KOPT-K1 (cell line): ENCODE measurements around the gene SLC39A9.

ENCODE experiments used
- H3K27ac ChIP-seq: fragments of 200-600 bp; sonication (generic); 2 replicates; pipeline ENCODE4 v1.5.1; 2016; ENCODE audit warnings: antibody characterized with exemption, mild to moderate bottlenecking, low read depth, low read length; ENCODE audit not compliant: poor library complexity, severe bottlenecking
- H3K36me3 ChIP-seq: fragments of 200-600 bp; sonication (generic); 2 replicates; pipeline ENCODE4 v1.5.1; 2017; ENCODE audit warnings: antibody characterized with exemption, mild to moderate bottlenecking, low read length, moderate library complexity; ENCODE audit not compliant: insufficient read depth
- H3K9me3 ChIP-seq: fragments of 200-600 bp; sonication (generic); 2 replicates; pipeline ENCODE4 v1.5.1; 2017; ENCODE audit warnings: antibody characterized with exemption, low read length, mild to moderate bottlenecking; ENCODE audit not compliant: insufficient read depth, poor library complexity, severe bottlenecking

SLC39A9 gene

GRCh38 chr14:69505338-69506240 is 107.1 kb downstream of the SLC39A9 start:
- H3K9me3 ChIP-seq: no peaks in the 10 kb centered on the region

GRCh38 chr14:69506241-69506595 is 107.7 kb downstream of the SLC39A9 start:
- Histone ChIP-seq H3K9me3 (no peaks in the 10 kb centered on the region), H3K27ac (no peak overlapping the region), H3K36me3 (no peaks in the 10 kb centered on the region)

More at GRCh38 chr14:69505338-69506240, 107.1 kb downstream of the SLC39A9 start:
- Histone ChIP-seq H3K36me3 (no peaks in the 10 kb centered on the region), H3K27ac (no peak overlapping the region)
